Activated CD8-positive, alpha-beta memory T cell treated with anti-CD3 and anti-CD28 coated beads, Interleukin-2, amount 10 ng/mL, durations not matched to agents 7 days and 5 days (primary cell): ENCODE measurements around the gene PPP1R15B. TPM values are rescaled to one million over a fixed set of nuclear protein-coding genes. Genes with fewer than 3 reads are reported as not detected.

ENCODE experiments used
- ATAC-seq: fragments of 150-1000 bp; cut with Tn5 transposase; one replicate; pipeline ENCODE4 v1.10.0; 2021; ENCODE audit warnings: moderate library complexity
- CTCF ChIA-PET: fragments of 350-600 bp; sonication (Branson Sonifier 250); formaldehyde crosslinking; loops from one replicate; lab custom pipeline; 2021; ENCODE audit warnings: antibody characterized with exemption; lab: Charles Lee
- DNase-seq: peaks from one replicate; pipeline ENCODE4 v3.0.0-alpha.2; 2020
- H3K27ac Mint-ChIP-seq: one replicate; pipeline ENCODE4 v1.8.0; 2021; ENCODE audit warnings: mild to moderate bottlenecking, mixed read lengths
- H3K27me3 Mint-ChIP-seq: one replicate; pipeline ENCODE4 v1.8.0; 2021; ENCODE audit warnings: mixed read lengths
- H3K36me3 Mint-ChIP-seq: one replicate; pipeline ENCODE4 v1.8.0; 2021; ENCODE audit warnings: mild to moderate bottlenecking, mixed read lengths
- H3K4me1 Mint-ChIP-seq: one replicate; pipeline ENCODE4 v1.8.0; 2021; ENCODE audit warnings: mixed read lengths
- H3K4me3 Mint-ChIP-seq: one replicate; pipeline ENCODE4 v1.8.0; 2021; ENCODE audit warnings: mild to moderate bottlenecking, moderate library complexity, mixed read lengths
- H3K9me3 Mint-ChIP-seq: one replicate; pipeline ENCODE4 v1.8.0; 2022; ENCODE audit warnings: low read depth, mixed read lengths
- total RNA-seq, 2 experiments: library from RNA; stranded (reverse); gene quantifications; one replicate each; pipeline ENCODE4 v1.2.3, GENCODE V29; 2021

Gene PPP1R15B
- total RNA-seq, 2 experiments from 2014 or later = 75.5 to 81.7 TPM

- H3K27ac Mint-ChIP-seq = peak overlapping the region; percentile 76
- no peak for ATAC-seq
- DNase-seq = no peak
- CTCF ChIA-PET = interaction anchor here (1.3 to 3.5 kb wide), 4 partner anchors 15 to 103 kb away, joined by 4 to 16 read pairs (median 6); partner anchors contain the start of gene MDM4
- H3K9me3 Mint-ChIP-seq = no peaks in the 10 kb centered on the region
- peaks cover 24% of the 10 kb centered on the region for H3K36me3 Mint-ChIP-seq
- H3K27me3 Mint-ChIP-seq = no peaks in the 10 kb centered on the region
- peak overlapping the region; percentile 62 for H3K4me3 Mint-ChIP-seq
- peaks cover 22% of the 10 kb centered on the region for H3K4me1 Mint-ChIP-seq
Observed at GRCh38 chr1:204413170-204413535, 1.5 kb upstream of the PPP1R15B start.

GRCh38 chr1:204410688-204411450 lies 748 bp downstream of the PPP1R15B start:
- Mint-ChIP-seq H3K4me1 (peaks cover 17% of the 10 kb centered on the region), H3K27ac (peak overlapping the region; percentile 100), H3K9me3 (no peaks in the 10 kb centered on the region), H3K27me3 (no peaks in the 10 kb centered on the region), H3K4me3 (peak overlapping the region; percentile 92), H3K36me3 (peaks cover 39% of the 10 kb centered on the region)
- DNase-seq = peak; percentile 72
- ATAC-seq = peak; percentile 40
- CTCF ChIA-PET = interaction anchor here (1.1 to 5.1 kb wide), 8 partner anchors 12 to 396 kb away, joined by 3 to 66 read pairs (median 4); partner anchors contain the start of gene MDM4

- CTCF ChIA-PET = interaction anchor here (0.5 to 5.1 kb wide), 10 partner anchors 11 to 397 kb away, joined by 3 to 66 read pairs (median 4); partner anchors contain the start of gene MDM4
- ATAC-seq (no peak), DNase-seq (peak; percentile 41)
- Mint-ChIP-seq H3K4me1 (peaks cover 20% of the 10 kb centered on the region), H3K4me3 (peak overlapping the region; percentile 92), H3K27me3 (no peaks in the 10 kb centered on the region), H3K9me3 (no peaks in the 10 kb centered on the region), H3K27ac (peak overlapping the region; percentile 100), H3K36me3 (peaks cover 42% of the 10 kb centered on the region)
Observed at GRCh38 chr1:204409836-204410687, 1.6 kb downstream of the PPP1R15B start.

GRCh38 chr1:204409123-204409522 lies 2.5 kb downstream of the PPP1R15B start:
- CTCF ChIA-PET = interaction anchor here (1.1 to 5.1 kb wide), 4 partner anchors 10 to 398 kb away, joined by 3 to 66 read pairs (median 8); no protein-coding TSS in a partner anchor
- Mint-ChIP-seq H3K36me3 (peaks cover 48% of the 10 kb centered on the region), H3K27ac (peak overlapping the region; percentile 100)

GRCh38 chr1:204408602-204409001 lies 3.0 kb downstream of the PPP1R15B start:
- CTCF ChIA-PET = interaction anchor here (1.6 to 5.1 kb wide), 6 partner anchors 10 to 398 kb away, joined by 5 to 66 read pairs (median 8); partner anchors contain the start of gene PIK3C2B
- peak overlapping the region; percentile 100 for H3K27ac Mint-ChIP-seq
- no peak for ATAC-seq
- peaks cover 53% of the 10 kb centered on the region for H3K36me3 Mint-ChIP-seq
- H3K4me1 Mint-ChIP-seq = peaks cover 30% of the 10 kb centered on the region
- no peak for DNase-seq
- H3K4me3 Mint-ChIP-seq = peak overlapping the region; percentile 92
- H3K27me3 Mint-ChIP-seq = no peaks in the 10 kb centered on the region
- no peaks in the 10 kb centered on the region for H3K9me3 Mint-ChIP-seq

More at GRCh38 chr1:204409123-204409522, 2.5 kb downstream of the PPP1R15B start:
- peaks cover 25% of the 10 kb centered on the region for H3K4me1 Mint-ChIP-seq
- no peaks in the 10 kb centered on the region for H3K27me3 Mint-ChIP-seq
- ATAC-seq (no peak), DNase-seq (peak; percentile 37)
- H3K4me3 Mint-ChIP-seq = peak overlapping the region; percentile 92
- no peaks in the 10 kb centered on the region for H3K9me3 Mint-ChIP-seq

- no peak for ATAC-seq
- peak overlapping the region; percentile 71 for H3K27ac Mint-ChIP-seq
- peak; percentile 45 for DNase-seq
Observed at GRCh38 chr1:204408074-204408507, 3.5 kb downstream of the PPP1R15B start.

GRCh38 chr1:204407295-204407971 lies 4.2 kb downstream of the PPP1R15B start:
- Mint-ChIP-seq H3K27ac (peak overlapping the region; percentile 71), H3K9me3 (no peaks in the 10 kb centered on the region), H3K27me3 (no peaks in the 10 kb centered on the region), H3K4me3 (peak overlapping the region; percentile 92), H3K36me3 (peaks cover 54% of the 10 kb centered on the region), H3K4me1 (peaks cover 23% of the 10 kb centered on the region)
- DNase-seq = peak; percentile 32
- CTCF ChIA-PET = interaction anchor here (0.9 to 5.1 kb wide), 8 partner anchors 8 to 106 kb away, joined by 4 to 66 read pairs (median 6); partner anchors contain the start of gene PIK3C2B
- ATAC-seq = no peak

More at GRCh38 chr1:204408074-204408507, 3.5 kb downstream of the PPP1R15B start:
- Mint-ChIP-seq H3K9me3 (no peaks in the 10 kb centered on the region), H3K36me3 (peaks cover 54% of the 10 kb centered on the region), H3K4me1 (peaks cover 28% of the 10 kb centered on the region), H3K4me3 (peak overlapping the region; percentile 92), H3K27me3 (no peaks in the 10 kb centered on the region)
- CTCF ChIA-PET = interaction anchor here (0.9 to 5.1 kb wide), 8 partner anchors 9 to 98 kb away, joined by 4 to 66 read pairs (median 7); partner anchors contain the start of gene PIK3C2B

- ATAC-seq (no peak), DNase-seq (peak; percentile 39)
- Mint-ChIP-seq H3K27me3 (no peaks in the 10 kb centered on the region), H3K27ac (peak overlapping the region; percentile 54), H3K36me3 (peaks cover 55% of the 10 kb centered on the region), H3K4me1 (peaks cover 23% of the 10 kb centered on the region), H3K9me3 (no peaks in the 10 kb centered on the region), H3K4me3 (peak overlapping the region; percentile 92)
- CTCF ChIA-PET = interaction anchor here (0.8 to 5.1 kb wide), 5 partner anchors 8 to 244 kb away, joined by 3 to 66 read pairs (median 7); no protein-coding TSS in a partner anchor
Observed at GRCh38 chr1:204406621-204407020, 5.0 kb downstream of the PPP1R15B start.

- Mint-ChIP-seq H3K4me3 (peak overlapping the region; percentile 92), H3K4me1 (peaks cover 23% of the 10 kb centered on the region), H3K27ac (peak overlapping the region; percentile 52), H3K27me3 (no peaks in the 10 kb centered on the region), H3K9me3 (no peaks in the 10 kb centered on the region), H3K36me3 (peaks cover 59% of the 10 kb centered on the region)
- DNase-seq (peak; percentile 2), ATAC-seq (no peak)
- CTCF ChIA-PET = interaction anchor here (0.8 to 1.8 kb wide), 2 partner anchors 108 to 243 kb away, joined by 3 to 6 read pairs; no protein-coding TSS in a partner anchor
Observed at GRCh38 chr1:204405988-204406387, 5.6 kb downstream of the PPP1R15B start.

GRCh38 chr1:204404629-204405028 lies 7.0 kb downstream of the PPP1R15B start:
- DNase-seq (peak; percentile 0), ATAC-seq (no peak)
- Mint-ChIP-seq H3K9me3 (no peaks in the 10 kb centered on the region), H3K27ac (no peak overlapping the region), H3K4me1 (peaks cover 23% of the 10 kb centered on the region), H3K36me3 (peaks cover 57% of the 10 kb centered on the region), H3K4me3 (no peak overlapping the region), H3K27me3 (no peaks in the 10 kb centered on the region)
- CTCF ChIA-PET = interaction anchor here (1.1 kb wide), 1 partner anchor 27 kb away, joined by 4 read pairs; no protein-coding TSS in a partner anchor

- CTCF ChIA-PET = no interaction called here
- no peaks in the 10 kb centered on the region for H3K9me3 Mint-ChIP-seq
- H3K27ac Mint-ChIP-seq = no peak overlapping the region
- no peak overlapping the region for H3K4me3 Mint-ChIP-seq
- H3K36me3 Mint-ChIP-seq = peaks cover 43% of the 10 kb centered on the region
- peaks cover 23% of the 10 kb centered on the region for H3K4me1 Mint-ChIP-seq
- H3K27me3 Mint-ChIP-seq = no peaks in the 10 kb centered on the region
- DNase-seq (peak; percentile 29), ATAC-seq (no peak)
Observed at GRCh38 chr1:204402391-204402790, 9.2 kb downstream of the PPP1R15B start.

GRCh38 chr1:204401730-204402129 lies 9.9 kb downstream of the PPP1R15B start:
- H3K36me3 Mint-ChIP-seq = peaks cover 41% of the 10 kb centered on the region
- H3K4me3 Mint-ChIP-seq = no peak overlapping the region
- H3K27me3 Mint-ChIP-seq = no peaks in the 10 kb centered on the region
- CTCF ChIA-PET = interaction anchor here (6.2 kb wide), 1 partner anchor 7 kb away, joined by 66 read pairs; no protein-coding TSS in a partner anchor
- ATAC-seq (no peak), DNase-seq (peak; percentile 32)
- no peaks in the 10 kb centered on the region for H3K9me3 Mint-ChIP-seq
- H3K27ac Mint-ChIP-seq = no peak overlapping the region
- H3K4me1 Mint-ChIP-seq = peaks cover 21% of the 10 kb centered on the region
